GM19468 (cell line): ENCODE results near the gene CDK4.

Experiments used
- ATAC-seq: cut with Tn5 transposase; IDR thresholded peaks from one replicate; pipeline ENCODE4 v1.9.1; 2021; ENCODE audit warnings: mild to moderate bottlenecking, moderate library complexity, moderate number of reproducible peaks; ENCODE audit not compliant: unreplicated experiment; ENCODE audit errors: extremely low read depth

CDK4 gene

GRCh38 chr12:57758552-57759359 is 6.6 kb upstream of the CDK4 start:
- no peak for ATAC-seq

- no peak for ATAC-seq
Observed at GRCh38 chr12:57757771-57758170, 5.7 kb upstream of the CDK4 start.

GRCh38 chr12:57756406-57757341 is 4.6 kb upstream of the CDK4 start:
- ATAC-seq: no peak

- no peak for ATAC-seq
Observed at GRCh38 chr12:57755454-57756372, 3.6 kb upstream of the CDK4 start.

- no peak for ATAC-seq
Observed at GRCh38 chr12:57755194-57755453, 3.0 kb upstream of the CDK4 start.

GRCh38 chr12:57754411-57755193 is 2.5 kb upstream of the CDK4 start, which contains the start of gene MARCHF9:
MARCHF9 (plus strand) TSS chr12:57755103; CDS start chr12:57755529, 426 bp downstream.
- no peak for ATAC-seq

- no peak for ATAC-seq
Observed at GRCh38 chr12:57753756-57754337, 1.7 kb upstream of the CDK4 start.

GRCh38 chr12:57752668-57753000 is 524 bp upstream of the CDK4 start:
- ATAC-seq: no peak

GRCh38 chr12:57751432-57751787 is 700 bp downstream of the CDK4 start:
- ATAC-seq: no peak

- no peak for ATAC-seq
Observed at GRCh38 chr12:57750561-57751431, 1.3 kb downstream of the CDK4 start.

- no peak for ATAC-seq
Observed at GRCh38 chr12:57749061-57749460, 3.0 kb downstream of the CDK4 start.

GRCh38 chr12:57746025-57746424 is 6.1 kb downstream of the CDK4 start:
- no peak for ATAC-seq

GRCh38 chr12:57745485-57745881 is 6.6 kb downstream of the CDK4 start:
- no peak for ATAC-seq

GRCh38 chr12:57744777-57745484 is 7.2 kb downstream of the CDK4 start, which contains the start of gene TSPAN31:
TSPAN31 (plus strand) TSS chr12:57745039; CDS start chr12:57745155, 116 bp downstream.
- ATAC-seq: peak; percentile 70

- no peak for ATAC-seq
Observed at GRCh38 chr12:57744194-57744776, 7.8 kb downstream of the CDK4 start.

GRCh38 chr12:57743769-57744168 is 8.3 kb downstream of the CDK4 start:
- no peak for ATAC-seq
